ENCODE results near the gene PRR20B.
"Not testable (repeated sequence)": the region's sequence is repeated elsewhere in the genome, so short reads cannot be mapped to it uniquely, and the experiment has no call there.

Gene PRR20B

GRCh38 chr13:57147188-57147587 lies at the start of gene PRR20B:
Gene PRR20B (plus strand): TSS chr13:57147488. CDS start chr13:57147875, 387 bp downstream.
- not testable (repeated sequence) for DNase-seq (ENCODE audit: low spot score)

- no peak for DNase-seq (ENCODE audit: low spot score)
Observed at GRCh38 chr13:57114945-57115344, 32.3 kb upstream of the PRR20B start.

- DNase-seq (ENCODE audit: low spot score): no peak
Observed at GRCh38 chr13:57123681-57124080, 23.6 kb upstream of the PRR20B start.

- DNase-seq (ENCODE audit: low spot score): no peak
Observed at GRCh38 chr13:57128909-57129308, 18.4 kb upstream of the PRR20B start.

- DNase-seq (ENCODE audit: low spot score): no peak
Observed at GRCh38 chr13:57136093-57136492, 11.2 kb upstream of the PRR20B start.

- no peak for DNase-seq (ENCODE audit: low spot score)
Observed at GRCh38 chr13:57137585-57137984, 9.7 kb upstream of the PRR20B start.

GRCh38 chr13:57138988-57139387 lies 8.3 kb upstream of the PRR20B start:
- DNase-seq (ENCODE audit: low spot score): no peak

GRCh38 chr13:57139781-57140180 lies 7.5 kb upstream of the PRR20B start:
- not testable (repeated sequence) for DNase-seq (ENCODE audit: low spot score)

- DNase-seq (ENCODE audit: low spot score): not testable (repeated sequence)
Observed at GRCh38 chr13:57140235-57140968, 6.9 kb upstream of the PRR20B start, which contains the start of gene PRR20A. Gene PRR20A (plus strand): TSS chr13:57140918. CDS start chr13:57141305, 387 bp downstream.

GRCh38 chr13:57148106-57148505 lies 818 bp downstream of the PRR20B start:
- not testable (repeated sequence) for DNase-seq (ENCODE audit: low spot score)

GRCh38 chr13:57153761-57154160 lies 6.5 kb downstream of the PRR20B start, which contains the start of gene PRR20C:
Gene PRR20C (plus strand): TSS chr13:57154061. CDS start chr13:57154448, 387 bp downstream.
- not testable (repeated sequence) for DNase-seq (ENCODE audit: low spot score)

- not testable (repeated sequence) for DNase-seq (ENCODE audit: low spot score)
Observed at GRCh38 chr13:57160332-57160731, 13.0 kb downstream of the PRR20B start, which contains the start of gene PRR20D. Gene PRR20D (plus strand): TSS chr13:57160632. CDS start chr13:57161019, 387 bp downstream.

- not testable (repeated sequence) for DNase-seq (ENCODE audit: low spot score)
Observed at GRCh38 chr13:57166897-57167296, 19.6 kb downstream of the PRR20B start, which contains the start of gene PRR20E. Gene PRR20E (plus strand): TSS chr13:57167197. CDS start chr13:57167584, 387 bp downstream.

- DNase-seq (ENCODE audit: low spot score): no peak
Observed at GRCh38 chr13:57191667-57192066, 44.4 kb downstream of the PRR20B start.
